ENCODE data around the gene CIZ1.

DNA sequence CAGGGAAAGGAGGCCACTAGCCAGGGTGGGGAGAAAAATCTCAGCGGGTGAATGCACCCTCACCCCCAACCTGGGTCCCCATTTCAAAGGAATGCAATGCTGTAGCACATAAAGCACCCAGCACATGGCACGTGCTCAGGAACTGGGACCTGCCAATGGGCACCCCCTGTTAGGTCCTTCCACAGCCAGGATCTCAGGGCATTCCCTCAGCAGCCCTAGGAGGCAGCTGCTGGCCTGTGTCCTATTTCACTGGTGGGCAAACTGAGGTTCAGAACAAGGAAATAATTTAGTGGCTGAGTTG lies 20.6 kb upstream of the CIZ1 start:
- TF ChIP-seq, protein P1, sequence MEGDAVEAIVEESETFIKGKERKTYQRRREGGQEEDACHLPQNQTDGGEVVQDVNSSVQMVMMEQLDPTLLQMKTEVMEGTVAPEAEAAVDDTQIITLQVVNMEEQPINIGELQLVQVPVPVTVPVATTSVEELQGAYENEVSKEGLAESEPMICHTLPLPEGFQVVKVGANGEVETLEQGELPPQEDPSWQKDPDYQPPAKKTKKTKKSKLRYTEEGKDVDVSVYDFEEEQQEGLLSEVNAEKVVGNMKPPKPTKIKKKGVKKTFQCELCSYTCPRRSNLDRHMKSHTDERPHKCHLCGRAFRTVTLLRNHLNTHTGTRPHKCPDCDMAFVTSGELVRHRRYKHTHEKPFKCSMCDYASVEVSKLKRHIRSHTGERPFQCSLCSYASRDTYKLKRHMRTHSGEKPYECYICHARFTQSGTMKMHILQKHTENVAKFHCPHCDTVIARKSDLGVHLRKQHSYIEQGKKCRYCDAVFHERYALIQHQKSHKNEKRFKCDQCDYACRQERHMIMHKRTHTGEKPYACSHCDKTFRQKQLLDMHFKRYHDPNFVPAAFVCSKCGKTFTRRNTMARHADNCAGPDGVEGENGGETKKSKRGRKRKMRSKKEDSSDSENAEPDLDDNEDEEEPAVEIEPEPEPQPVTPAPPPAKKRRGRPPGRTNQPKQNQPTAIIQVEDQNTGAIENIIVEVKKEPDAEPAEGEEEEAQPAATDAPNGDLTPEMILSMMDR (IDR thresholded peaks at IDR 0.05), result no peak
- TF ChIP-seq POLR2AphosphoS5 (IDR thresholded peaks at IDR 0.05; ENCODE audit: low read depth, low read length) (no peak), TCF7L2 (IDR thresholded peaks at IDR 0.05; ENCODE audit: low read depth, low read length) (no peak), SIN3A (IDR thresholded peaks at IDR 0.05; ENCODE audit: borderline replicate concordance, insufficient read depth, low read depth, low read length) (no peak)
- TF ChIP-seq, protein P2, sequence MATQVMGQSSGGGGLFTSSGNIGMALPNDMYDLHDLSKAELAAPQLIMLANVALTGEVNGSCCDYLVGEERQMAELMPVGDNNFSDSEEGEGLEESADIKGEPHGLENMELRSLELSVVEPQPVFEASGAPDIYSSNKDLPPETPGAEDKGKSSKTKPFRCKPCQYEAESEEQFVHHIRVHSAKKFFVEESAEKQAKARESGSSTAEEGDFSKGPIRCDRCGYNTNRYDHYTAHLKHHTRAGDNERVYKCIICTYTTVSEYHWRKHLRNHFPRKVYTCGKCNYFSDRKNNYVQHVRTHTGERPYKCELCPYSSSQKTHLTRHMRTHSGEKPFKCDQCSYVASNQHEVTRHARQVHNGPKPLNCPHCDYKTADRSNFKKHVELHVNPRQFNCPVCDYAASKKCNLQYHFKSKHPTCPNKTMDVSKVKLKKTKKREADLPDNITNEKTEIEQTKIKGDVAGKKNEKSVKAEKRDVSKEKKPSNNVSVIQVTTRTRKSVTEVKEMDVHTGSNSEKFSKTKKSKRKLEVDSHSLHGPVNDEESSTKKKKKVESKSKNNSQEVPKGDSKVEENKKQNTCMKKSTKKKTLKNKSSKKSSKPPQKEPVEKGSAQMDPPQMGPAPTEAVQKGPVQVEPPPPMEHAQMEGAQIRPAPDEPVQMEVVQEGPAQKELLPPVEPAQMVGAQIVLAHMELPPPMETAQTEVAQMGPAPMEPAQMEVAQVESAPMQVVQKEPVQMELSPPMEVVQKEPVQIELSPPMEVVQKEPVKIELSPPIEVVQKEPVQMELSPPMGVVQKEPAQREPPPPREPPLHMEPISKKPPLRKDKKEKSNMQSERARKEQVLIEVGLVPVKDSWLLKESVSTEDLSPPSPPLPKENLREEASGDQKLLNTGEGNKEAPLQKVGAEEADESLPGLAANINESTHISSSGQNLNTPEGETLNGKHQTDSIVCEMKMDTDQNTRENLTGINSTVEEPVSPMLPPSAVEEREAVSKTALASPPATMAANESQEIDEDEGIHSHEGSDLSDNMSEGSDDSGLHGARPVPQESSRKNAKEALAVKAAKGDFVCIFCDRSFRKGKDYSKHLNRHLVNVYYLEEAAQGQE (IDR thresholded peaks at IDR 0.05; ENCODE audit: insufficient read depth in 1 of 2, low read depth in 2 of 2, low read length in 1 of 2), result no peak
